G401.6 (cell line): ENCODE results near the gene PTPRT.

ENCODE experiments used
- FAIRE-seq: peaks from 2 replicates; lab custom pipeline; 2012; peaks lifted over from hg19 to GRCh38; lab: Jason Lieb, UNC

PTPRT gene

DNA sequence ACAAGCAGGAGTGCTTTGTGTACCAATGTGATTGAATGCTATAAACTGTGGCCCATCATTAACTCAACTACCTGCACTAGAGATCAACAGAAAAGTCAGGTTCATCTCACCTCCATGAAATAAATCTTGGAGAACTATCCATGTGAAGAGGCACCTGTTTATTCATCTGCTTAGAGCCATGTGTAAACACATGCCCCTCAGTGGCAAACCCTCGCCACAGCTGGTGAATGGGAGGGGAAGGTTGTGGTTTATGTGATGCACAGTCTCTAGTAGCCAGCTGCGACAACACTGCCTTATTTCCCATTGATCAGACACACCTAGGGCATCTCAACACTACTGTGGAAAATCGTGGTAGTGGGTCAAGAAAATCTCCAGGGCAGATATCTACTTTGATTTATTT lies 640.2 kb downstream of the PTPRT start:
- FAIRE-seq = no peak

DNA sequence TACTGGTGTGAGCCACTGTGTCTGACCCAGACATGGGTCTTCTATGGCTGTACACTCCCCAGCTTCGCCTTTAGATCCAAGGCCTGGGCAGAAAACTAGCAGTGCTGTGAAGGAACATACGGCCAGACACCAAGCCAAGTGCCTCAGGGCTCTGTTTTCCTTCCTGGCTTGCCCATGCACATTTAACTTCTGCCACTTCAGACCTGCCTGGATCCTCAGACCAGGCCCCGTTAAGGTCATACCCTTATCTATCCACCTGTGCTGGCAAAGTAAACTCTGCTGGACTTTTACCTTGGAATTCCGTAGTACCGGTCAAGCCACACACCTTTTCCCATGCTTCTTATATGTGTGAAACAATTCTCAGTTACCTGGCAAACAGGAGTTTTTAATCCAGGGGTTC lies 644.8 kb downstream of the PTPRT start:
- no peak for FAIRE-seq

DNA sequence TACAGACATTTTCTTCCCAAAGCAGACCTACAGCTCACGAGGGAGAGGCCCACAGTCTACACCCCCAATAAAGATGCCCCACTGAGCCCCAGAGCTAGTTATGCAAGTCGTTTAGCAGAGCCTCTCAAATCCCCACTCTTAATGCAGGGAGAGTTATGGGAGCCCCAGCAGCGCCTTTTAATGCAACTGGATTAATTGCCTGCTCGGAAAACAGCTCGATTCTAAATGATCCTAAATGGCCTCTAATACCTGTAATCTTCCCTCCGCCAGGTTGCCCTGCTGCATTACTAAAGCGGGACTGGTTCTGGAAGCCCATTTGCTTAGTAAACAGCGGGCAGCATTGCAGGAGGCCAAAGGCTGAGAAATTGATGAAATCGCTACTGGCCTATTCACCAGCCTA lies 656.9 kb downstream of the PTPRT start:
- FAIRE-seq = no peak

DNA sequence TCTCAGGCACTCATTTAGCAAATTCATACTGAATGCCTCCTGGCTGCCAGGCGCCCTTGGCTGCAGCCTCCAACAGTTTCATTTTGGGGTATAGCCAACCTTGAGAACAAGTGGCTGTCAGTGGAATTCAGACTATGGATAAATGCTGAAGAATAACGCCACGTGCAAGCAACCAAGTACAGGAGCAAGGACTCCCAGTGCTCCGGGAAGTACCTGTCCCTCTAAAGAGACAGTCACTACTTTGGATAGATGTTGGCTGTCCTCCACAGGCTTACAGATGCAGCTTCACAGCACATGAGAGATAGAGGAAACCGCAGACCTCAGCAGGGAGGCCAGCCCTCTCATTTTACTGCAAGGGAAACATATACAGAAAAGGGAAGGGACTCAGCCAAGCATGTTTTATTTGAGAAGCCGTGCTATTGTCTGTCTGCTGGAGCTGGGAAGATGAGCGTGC lies 658.2 kb downstream of the PTPRT start:
- no peak for FAIRE-seq

DNA sequence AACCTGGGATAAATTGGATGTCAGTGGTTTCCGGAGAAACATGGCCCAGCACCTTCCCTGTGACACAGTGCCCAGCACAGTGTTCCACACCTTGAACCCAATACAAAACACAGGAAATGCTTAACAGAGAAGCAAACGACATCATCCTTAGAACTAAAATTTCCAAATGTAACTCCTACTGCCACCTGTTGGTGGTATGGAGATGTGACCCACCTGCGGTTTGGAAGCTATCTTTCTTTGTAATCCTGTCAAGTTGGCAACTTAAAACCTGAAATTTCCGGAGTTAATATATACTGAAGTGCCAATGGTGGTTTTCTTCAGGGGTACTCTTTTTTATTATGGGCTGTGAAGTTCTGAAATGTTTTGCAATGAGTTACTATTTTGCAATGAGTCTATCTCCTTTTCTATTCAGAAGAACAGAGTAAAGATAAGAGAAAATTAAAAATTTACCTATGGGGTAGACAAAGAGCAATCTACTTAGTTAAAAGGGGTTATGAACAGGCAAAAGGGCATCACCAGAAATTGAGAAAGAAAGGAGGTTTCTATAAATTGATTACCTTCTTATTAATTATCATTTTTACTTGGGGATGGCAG lies 658.8 kb downstream of the PTPRT start:
- no peak for FAIRE-seq

DNA sequence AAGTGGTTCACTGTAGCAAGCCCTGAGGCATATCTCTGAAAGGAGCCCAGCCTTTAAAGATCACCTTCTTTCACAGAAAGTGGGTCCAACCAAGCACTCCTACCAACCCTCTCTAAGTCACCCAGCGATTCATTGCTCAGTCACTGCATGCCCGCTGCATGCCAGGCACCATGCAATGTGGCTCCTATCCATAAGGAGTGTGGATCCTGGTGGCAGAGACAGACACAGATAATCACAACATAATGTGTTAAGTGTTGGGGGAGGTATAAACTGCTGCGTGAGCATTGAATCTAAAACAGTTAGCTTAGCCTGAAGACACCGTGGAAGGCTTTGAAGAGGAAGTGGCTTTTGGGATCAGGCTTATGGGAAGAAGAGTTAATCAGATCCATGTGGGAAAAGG lies 659.5 kb downstream of the PTPRT start:
- no peak for FAIRE-seq

DNA sequence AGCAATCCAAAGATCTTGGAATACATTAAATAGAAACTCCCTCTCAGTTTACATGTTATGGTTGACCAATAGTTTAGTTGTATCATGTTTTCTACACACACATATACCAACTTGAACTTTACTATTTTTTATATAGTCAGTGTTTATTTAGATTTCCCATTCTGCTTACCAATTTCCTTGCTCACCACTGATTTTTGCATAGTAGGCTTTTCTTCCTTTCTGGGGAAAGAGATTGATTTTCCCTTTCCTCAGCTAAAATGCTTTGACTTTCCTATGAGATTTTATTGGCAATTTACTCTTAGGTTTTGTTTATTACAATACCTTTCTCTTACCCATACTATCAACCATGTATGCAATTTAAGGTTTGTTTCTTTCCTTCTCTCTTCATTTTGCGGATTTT lies 665.6 kb downstream of the PTPRT start:
- FAIRE-seq = no peak

DNA sequence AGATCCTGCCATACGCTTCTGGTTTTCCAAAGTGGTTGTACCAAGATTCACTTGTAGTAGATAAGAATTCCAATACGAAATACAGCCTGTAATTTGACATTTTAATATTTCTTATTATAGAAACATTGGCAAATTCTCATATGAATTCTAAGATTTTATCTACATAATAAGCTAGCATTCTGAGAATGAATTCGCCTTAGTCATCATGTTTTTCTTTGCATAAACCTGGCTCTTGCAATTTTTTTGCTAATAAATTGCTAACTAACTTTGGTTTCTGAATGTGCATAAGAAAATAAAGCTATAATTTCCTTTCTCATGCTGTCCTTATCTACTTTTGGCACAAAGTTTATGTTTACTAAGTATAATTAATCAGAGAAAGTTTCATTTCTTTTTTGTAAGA lies 673.0 kb downstream of the PTPRT start:
- no peak for FAIRE-seq

DNA sequence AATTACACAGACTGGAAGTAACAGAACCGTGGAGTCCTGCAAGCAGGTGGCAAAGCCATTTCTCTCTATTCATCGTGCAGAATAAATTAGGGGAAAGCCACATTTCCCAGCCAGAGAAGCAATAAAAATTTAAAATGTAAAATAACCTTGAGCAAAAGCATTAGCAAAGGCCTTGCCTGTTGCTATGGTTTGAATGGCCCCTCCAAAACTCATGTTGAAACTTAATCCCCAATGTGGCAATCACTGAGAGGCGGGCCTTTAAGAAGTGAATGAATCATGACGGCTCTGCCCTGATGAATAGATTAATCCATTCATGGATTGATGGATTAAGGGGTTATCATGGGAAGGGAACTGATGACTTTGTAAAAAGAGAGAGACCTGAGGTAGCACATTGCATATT lies 679.0 kb downstream of the PTPRT start:
- no peak for FAIRE-seq

DNA sequence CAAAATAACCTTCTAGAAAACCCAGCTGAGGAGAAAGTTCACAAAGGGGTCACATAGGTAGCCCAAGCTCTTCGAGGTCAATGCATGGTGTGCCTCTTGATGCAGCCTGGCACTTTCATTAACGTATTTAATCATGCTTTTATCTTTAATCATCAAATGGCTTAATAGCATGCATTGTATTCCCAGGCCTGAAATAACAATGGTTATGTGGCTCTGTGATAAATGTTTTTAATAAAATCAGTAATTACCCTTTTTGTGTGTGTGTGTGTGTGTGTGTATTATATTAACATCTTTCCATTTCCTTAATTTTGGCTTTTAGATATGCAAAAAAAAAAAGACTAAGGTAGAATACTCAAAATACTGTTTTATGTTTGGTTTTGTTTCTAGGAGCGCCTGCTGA lies 681.8 kb downstream of the PTPRT start:
- FAIRE-seq = no peak

DNA sequence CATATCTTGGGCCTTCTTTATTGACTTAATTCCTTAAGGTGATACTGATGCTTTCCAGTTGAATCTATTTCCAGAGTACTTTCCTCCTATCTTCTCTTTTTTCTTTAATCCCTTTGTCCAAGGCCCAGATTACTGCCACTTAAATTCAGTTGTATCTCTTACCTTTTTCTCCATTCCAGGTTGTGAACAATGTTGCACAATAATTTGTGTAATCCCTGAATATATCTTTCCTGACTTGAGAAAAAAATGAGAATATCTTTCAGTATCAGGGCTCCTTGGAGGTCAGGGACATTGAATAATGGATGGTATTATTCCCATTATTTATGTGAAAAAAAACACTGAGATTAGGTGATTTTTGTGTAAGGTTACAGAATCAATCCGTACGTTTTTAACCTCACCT lies 683.3 kb downstream of the PTPRT start:
- FAIRE-seq = no peak

DNA sequence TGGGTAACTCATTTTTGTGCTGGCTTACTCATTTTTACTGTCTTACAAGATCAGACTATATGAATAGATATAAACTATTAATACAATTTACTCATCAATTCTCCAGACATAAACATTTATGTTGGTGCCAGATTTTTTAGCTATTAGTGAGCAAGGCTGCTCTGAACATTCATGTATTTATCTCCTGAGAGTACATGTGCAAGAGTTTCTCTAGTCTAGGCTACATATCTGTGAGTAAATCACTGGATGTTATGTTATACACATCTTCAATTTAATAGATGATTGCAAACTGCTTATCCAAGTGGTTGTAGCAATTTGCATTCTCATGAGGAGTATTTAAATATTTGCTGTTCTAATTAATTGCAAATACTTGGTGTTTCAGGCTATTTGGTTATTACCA lies 687.1 kb downstream of the PTPRT start:
- FAIRE-seq = no peak

DNA sequence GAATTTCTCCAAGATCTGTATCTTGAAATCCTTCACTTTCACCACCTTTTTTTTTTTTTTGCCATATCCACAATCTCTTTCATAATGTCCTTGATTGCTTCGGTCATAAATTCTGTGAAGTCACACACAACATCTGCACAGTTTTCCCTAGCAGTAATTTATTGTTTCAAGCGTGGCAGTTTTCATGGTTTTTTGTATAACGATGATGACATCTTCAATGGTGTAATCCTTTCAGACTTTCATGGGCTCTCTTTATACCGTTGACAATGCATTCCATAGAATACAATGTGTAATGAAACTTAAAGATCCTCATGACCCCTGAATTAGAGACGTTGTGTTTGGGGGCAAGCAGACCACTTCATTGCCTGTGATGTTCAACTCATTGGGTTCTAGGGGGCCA lies 693.1 kb downstream of the PTPRT start:
- no peak for FAIRE-seq

DNA sequence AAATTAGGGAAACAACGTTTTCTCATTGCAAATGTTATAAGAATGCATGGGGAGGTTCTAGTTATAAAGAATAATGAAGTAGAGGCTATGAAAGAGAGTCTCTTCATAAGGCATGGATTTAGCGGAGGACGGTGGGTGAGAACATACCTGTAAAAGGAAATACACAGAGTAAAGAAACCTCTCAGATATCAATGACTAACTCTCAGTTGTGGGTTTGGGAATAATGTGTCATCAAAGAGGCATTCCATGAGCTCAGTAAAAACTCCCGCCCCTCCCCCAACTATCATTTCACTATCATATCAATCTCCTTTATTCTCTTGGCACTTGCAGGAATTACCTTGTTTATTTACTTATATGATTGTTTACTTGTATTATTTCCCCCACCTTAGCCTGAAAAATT lies 695.4 kb downstream of the PTPRT start:
- FAIRE-seq = no peak

DNA sequence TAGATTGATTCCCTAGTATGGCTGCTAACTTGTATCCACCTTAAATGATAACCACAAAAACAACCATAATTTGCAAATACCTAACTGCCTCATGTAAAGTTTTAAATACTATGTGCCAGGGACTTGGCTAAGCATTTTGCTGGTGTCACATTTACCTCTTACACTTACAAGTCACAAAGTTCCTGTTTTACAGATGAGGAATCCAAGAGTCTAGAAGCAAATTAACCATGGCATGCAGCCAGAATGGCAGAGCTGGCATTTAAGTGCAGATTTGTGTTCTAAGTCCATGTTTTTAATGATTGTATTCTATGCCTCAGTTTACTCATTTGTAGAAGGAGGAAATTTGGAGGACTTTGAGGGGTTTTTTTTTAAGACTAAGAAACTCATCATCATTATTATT lies 696.7 kb downstream of the PTPRT start:
- FAIRE-seq = no peak

DNA sequence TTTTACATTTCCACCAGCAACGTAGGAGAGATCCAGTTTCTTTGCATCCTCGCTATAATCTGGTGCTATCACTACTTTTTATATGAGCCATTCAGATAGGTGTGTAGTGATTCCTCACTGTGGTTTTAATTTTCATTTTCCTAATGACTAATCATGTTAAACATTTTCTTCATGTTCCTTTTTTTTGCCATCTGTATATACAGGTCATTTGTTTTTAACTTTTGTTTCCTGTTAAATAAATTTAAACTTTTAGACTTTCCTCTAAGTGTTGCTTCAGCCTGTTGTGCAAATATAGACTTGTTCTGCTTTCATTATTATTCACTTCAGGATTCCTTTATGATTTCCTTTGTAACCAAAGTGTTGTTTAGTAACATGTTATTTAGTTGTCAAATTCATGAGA lies 697.4 kb downstream of the PTPRT start:
- FAIRE-seq = no peak

DNA sequence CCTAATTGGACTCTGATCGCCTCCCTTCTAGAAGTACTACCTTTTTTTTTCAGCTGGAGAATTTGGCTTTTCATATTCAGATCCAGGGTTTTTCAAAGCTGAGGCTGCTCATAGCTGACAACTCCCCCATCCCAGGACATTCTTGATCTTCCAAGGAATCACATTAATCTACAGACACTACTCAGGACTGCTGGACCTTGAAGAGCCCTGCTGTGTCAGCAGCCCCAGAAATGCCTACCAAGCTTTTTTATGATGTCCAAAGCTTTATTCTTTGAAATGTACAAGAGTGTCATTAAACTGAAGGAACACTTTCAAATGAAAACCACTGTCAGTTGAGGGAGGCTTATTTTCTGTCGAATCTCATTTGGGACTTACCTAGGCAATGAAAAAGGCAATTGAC lies 704.1 kb downstream of the PTPRT start:
- no peak for FAIRE-seq

DNA sequence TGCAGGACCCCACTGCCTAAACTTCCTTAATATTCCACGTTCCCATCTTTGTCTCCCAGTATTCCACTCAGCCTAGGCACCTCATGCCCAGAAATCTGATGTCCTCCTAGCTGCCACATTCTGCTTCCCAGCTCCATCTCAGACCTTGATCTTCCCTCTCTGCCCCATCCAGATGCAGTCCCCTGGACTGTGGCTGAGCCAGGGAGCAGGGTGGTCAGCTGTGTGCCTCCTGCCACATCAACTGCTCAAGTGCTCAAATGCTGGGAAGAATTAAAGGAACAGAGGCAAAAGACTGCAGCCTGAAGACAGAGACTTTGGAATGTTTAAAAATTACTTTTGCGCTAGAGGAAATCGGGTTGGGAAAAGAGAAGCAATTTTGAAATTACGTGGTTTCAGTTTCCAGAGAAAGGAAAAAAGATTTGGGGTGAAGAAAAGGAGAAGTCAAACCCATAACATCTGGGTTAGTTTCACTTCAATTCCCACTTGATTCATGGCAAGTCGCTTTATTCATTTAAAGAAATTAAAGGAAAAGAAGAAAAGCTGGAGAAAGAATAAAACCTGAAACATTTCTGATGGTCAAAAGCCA lies 704.8 kb downstream of the PTPRT start:
- no peak for FAIRE-seq

DNA sequence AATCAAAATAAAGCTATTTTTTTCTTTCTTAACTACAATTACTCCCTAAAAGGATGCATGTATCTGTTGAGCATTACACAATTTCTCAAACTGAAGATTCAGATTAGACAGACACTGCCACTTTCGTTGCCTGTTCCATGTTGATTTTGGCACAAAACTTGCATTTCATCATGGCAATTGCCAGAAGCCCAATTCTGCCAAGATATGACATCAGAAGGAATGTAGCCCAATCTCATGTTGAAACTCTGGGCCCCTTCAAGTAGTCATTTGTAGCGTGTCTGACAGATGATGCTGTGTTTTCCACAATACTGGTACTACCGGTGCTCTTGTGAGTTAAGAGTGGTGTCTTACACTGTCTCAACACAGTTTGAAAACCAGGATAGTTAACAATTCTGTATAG lies 705.4 kb downstream of the PTPRT start:
- no peak for FAIRE-seq

DNA sequence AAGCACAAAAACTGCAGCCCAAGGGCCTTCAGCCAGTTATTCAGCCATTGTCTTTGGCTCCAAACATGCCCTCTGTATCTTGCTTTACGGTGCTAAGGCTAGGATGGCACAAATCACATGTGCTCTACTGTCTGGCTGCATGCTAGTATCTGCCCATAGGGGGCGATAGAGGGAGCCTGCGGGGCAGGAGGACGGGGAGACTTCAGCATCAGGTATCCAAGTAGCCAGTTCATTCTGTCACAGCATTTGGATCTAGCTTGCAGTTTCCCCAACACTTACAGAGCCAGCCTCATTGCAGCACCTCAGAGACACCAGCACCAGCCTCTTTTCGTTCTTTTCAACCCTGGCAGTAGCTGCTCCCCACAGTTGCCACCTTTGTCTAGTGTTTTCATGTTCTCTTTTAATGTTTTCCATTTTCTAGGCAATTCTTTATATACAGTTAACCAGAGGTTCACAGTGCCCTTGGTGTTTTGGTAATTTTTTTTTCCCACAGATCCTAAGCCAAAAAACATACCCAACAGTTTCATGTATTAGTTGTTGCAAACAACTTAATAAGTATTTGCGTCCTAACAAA lies 705.9 kb downstream of the PTPRT start:
- no peak for FAIRE-seq

DNA sequence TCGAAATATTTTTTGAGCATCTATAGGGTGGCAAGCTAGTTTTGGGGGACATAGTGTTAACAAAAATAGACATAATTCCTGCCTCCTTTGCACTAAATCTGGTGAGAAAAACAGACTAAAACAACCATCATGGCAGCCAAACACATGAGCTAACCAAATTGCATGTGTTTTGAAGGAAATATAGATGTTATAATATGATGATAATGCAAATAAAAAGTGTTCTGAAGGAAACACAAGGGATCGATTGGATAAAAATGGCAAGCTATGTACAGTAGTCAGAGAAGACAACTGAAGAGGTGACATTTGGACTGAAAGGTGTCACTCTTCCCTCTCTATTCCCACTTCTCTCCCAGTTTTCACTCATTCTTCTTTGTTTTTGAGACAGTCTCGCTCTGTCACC lies 706.9 kb downstream of the PTPRT start:
- FAIRE-seq = no peak

DNA sequence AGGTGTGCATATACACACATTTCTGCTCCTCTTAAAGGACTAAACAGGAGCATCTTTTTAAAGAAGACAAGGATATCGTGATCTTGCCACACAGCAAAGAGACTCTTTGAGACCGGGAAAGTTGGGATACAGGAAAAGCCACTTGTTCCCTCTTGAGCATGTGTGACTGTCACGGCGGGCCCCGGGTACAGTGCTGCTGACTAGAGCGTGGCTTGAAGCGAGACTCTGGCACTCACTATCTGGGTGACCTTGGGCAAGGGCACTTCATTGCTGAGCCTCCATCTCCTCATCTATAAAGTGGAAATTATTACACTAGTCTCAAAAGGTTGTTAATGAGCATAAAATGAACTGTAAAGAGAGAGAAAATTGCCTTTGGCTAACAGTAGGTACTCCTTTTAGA lies 713.9 kb downstream of the PTPRT start:
- no peak for FAIRE-seq

DNA sequence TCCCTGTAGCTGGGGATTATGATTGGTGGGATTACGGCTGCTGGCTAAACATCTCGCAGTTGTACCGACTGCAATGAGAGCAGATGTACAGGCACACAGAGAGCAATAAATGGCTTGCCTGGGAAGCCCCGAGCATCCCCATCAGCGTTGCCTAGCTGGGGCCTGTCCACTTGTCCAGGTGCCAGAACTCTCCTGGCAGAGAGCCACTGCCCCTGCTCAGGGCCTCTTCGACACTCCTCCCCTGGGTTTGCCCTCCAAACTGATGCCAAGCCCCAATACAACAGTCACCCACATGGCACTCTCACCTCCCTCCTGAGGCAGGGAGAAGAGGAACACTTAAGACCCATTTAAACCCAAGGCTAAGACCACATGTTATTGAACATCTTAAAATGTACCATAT lies 715.1 kb downstream of the PTPRT start:
- no peak for FAIRE-seq

DNA sequence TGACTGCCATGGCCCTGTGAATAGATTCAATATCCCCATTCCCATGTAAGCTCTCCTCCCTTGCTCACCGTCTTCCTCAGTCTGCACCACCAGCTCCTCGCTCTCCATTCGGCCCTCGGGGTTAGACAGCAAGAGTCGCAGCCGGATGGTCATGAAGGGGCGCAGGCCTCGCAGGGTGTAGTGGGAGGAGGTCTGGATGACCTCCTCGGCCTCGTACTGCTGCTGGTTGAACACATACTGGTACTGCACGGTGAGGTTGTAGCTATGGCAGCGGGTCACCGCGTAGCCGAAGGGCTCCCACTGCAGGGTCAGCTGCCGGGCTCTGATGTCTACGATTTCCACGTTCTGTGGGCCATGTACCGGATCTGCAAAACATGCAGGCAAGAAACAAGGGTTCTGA lies 717.5 kb downstream of the PTPRT start:
- FAIRE-seq = no peak
